PFSK-1 (cell line): ENCODE measurements around the gene CLUH.

Source experiments
- POLR2AphosphoS5 ChIP-seq: IDR thresholded peaks from 2 replicates; pipeline ENCODE4 v1.6.1; 2012; ENCODE audit warnings: low read depth, mild to moderate bottlenecking, control low read depth, low read length, moderate library complexity
- TAF1 ChIP-seq: IDR thresholded peaks from 2 replicates; pipeline ENCODE4 v1.6.1; 2012; ENCODE audit warnings: low read length, control low read depth, borderline replicate concordance; ENCODE audit not compliant: insufficient read depth

DNA sequence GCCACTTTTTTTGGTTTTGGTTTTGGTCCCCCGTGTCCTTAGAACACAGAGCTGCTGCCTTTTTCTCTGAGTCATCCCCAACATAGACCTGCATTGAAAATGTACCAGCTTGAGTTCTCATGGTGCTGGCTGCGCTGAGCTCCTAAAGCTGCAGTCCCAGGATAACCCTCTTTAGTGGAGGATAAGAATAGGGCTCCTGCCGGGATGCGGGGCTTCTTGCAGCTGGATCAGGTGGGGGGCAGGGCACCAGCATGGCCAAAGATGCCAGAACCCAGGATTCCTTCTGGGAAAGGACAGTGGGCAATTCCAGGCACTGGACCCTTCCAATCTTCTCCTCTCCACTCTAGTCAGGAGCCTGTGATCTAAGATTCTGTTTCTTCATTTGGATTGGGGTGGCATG, 8.3 kb upstream of the CLUH start:
- TF ChIP-seq TAF1 (no peak), POLR2AphosphoS5 (no peak)
